Measurements from ENCODE around the gene ZSCAN23. TPM values are rescaled to one million over a fixed set of nuclear protein-coding genes. Genes with fewer than 3 reads are reported as not detected.
"Not testable (repeated sequence)": the region's sequence is repeated elsewhere in the genome, so short reads cannot be mapped to it uniquely, and the experiment has no call there.

Gene ZSCAN23
- total RNA-seq, 2 experiments from 2014 or later, result 1.9 to 2.9 TPM

GRCh38 chr6:28433119-28433518 is 10.2 kb downstream of the ZSCAN23 start:
- ATAC-seq, result no peak
- ChIA-PET POLR2A (no interaction called here), CTCF (no interaction called here)
- Mint-ChIP-seq H3K27me3 (no peaks in the 10 kb centered on the region), H3K4me3 (no peak overlapping the region), H3K4me1 (peaks cover 6% of the 10 kb centered on the region), H3K27ac (no peak overlapping the region), H3K36me3 (ENCODE audit: low read depth) (peaks cover 7% of the 10 kb centered on the region), H3K9me3 (ENCODE audit: low read depth) (no peaks in the 10 kb centered on the region)
- DNase-seq, result no peak
- intact Hi-C loops (cut with DNase I, micrococcal nuclease), result no loop called here

DNA sequence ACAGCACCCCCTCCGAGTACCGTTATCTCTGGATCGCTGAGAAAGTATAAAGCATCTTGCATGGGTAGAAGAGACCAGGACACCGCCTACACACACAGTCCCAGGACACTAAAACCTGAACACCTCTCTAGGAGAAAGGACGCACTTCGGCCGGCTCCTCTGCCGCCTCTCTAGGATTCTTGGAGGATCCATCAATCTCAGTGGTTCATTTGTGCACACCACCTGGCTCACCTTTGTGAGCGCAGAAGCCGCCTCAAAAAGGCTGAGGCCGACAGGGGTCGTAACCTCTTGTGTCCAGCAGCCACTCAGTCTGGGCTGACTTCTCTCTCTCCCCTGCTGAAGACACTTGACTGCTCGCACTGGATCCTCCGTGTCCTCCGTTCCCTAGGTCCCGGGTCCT is 13.5 kb downstream of the ZSCAN23 start:
- ATAC-seq (no peak), DNase-seq (no peak)
- Mint-ChIP-seq H3K27me3 (no peaks in the 10 kb centered on the region), H3K9me3 (ENCODE audit: low read depth) (no peaks in the 10 kb centered on the region), H3K4me1 (peaks cover 13% of the 10 kb centered on the region), H3K4me3 (no peak overlapping the region), H3K27ac (no peak overlapping the region), H3K36me3 (ENCODE audit: low read depth) (peaks cover 9% of the 10 kb centered on the region)
- ChIA-PET CTCF (interaction anchor here (0.6 kb wide), 1 partner anchor 85 kb away, joined by 3 read pairs; no protein-coding TSS in a partner anchor), POLR2A (no interaction called here)
- intact Hi-C loops (cut with DNase I, micrococcal nuclease), result no loop called here

DNA sequence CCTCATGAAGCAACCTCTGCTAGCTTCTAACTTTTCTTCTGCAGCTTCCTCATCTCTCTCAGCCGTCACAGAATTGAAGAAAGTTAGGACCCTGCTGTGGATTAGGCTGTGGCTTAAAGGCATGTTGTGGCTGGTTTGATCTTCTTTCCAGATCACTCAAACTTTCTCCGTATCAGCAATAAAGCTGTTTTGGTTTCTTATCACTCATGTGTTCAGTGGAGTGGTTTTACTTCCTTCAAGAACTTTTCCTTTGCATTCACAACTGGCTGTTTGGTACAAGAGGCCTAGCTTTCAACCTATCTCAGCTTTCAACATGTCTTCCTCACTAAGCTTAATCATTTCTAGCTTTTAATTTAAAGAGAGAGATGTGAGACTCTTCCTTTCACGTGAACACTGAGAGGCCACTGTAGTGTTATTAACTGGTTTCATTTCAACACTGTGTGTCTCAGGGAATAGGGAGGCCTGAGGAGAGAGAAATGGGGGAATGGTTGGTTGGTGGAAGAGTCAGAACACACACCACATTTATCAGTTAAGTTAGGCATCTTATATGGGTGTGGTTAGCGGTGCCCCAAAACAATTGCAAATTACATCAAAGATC is 17.2 kb downstream of the ZSCAN23 start:
- Mint-ChIP-seq H3K9me3 (ENCODE audit: low read depth) (no peaks in the 10 kb centered on the region), H3K4me3 (no peak overlapping the region), H3K27me3 (no peaks in the 10 kb centered on the region), H3K27ac (peak overlapping the region; percentile 38), H3K36me3 (ENCODE audit: low read depth) (peaks cover 9% of the 10 kb centered on the region), H3K4me1 (peaks cover 17% of the 10 kb centered on the region)
- intact Hi-C loops (cut with DNase I, micrococcal nuclease), result loop anchor here in 1 of 2 experiments (1.0 kb wide), 1 partner anchor 17 kb away; the partner anchor contains the start of gene ZSCAN23
- DNase-seq (peak; percentile 20), ATAC-seq (peak; percentile 88)
- CTCF ChIA-PET, result interaction anchor here (0.6 kb wide), 1 partner anchor 139 kb away, joined by 4 read pairs; no protein-coding TSS in a partner anchor
- POLR2A ChIA-PET, result interaction anchor here (0.6 to 1.0 kb wide), 3 partner anchors 17 to 587 kb away, joined by 3 read pairs; partner anchors contain the start of gene ZSCAN23

DNA sequence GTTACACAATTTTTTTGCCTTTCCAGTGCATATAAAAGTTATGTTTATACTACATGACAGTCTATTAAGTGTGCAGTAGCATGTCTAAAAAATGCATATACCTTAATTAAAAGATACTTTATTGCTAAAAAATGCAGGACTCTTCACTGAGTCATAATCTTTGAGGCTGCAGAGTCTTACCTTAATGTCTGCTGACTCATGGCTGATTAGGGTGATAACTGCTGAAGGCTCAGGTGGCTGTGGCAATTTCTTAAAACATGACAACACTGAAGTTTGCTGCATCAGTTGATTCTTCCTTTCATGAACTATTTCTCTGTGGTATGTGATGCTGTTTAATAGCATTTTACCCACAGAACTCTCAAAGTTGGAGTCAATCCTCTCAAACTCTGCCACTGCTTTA is 19.1 kb downstream of the ZSCAN23 start:
- Mint-ChIP-seq H3K9me3 (ENCODE audit: low read depth) (no peaks in the 10 kb centered on the region), H3K27ac (no peak overlapping the region), H3K36me3 (ENCODE audit: low read depth) (peaks cover 7% of the 10 kb centered on the region), H3K4me3 (no peak overlapping the region), H3K27me3 (no peaks in the 10 kb centered on the region), H3K4me1 (peaks cover 17% of the 10 kb centered on the region)
- intact Hi-C loops (cut with DNase I, micrococcal nuclease), result no loop called here
- ATAC-seq (no peak), DNase-seq (no peak)
- ChIA-PET POLR2A (interaction anchor here (0.6 kb wide), 1 partner anchor 1277 kb away, joined by 4 read pairs; no protein-coding TSS in a partner anchor), CTCF (no interaction called here)

DNA sequence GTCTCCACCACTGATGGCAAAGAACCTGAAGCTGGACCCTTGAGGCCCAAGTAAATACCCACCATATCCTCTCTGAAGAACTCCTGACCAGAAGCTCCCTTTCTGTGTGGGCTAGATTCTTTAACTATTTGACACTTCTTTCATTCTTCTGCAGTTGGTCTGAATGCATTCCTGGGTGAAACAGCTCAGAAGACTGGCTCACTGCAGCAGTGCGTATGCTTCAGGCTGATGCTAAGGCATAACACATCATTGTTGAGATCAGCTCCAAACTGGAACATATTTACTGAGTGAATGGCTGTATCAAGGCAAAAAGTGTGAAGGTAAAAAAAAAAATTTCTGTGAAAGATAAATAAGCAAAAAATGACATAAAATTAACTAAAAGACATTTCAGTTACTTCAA is 19.7 kb downstream of the ZSCAN23 start:
- peaks cover 17% of the 10 kb centered on the region for H3K4me1 Mint-ChIP-seq
- no peaks in the 10 kb centered on the region for H3K27me3 Mint-ChIP-seq
- no peak overlapping the region for H3K4me3 Mint-ChIP-seq
- no peak for DNase-seq
- ATAC-seq, result no peak
- POLR2A ChIA-PET, result interaction anchor here (0.6 kb wide), 1 partner anchor 1276 kb away, joined by 4 read pairs; no protein-coding TSS in a partner anchor
- CTCF ChIA-PET, result interaction anchor here (0.6 kb wide), 1 partner anchor 120 kb away, joined by 3 read pairs; no protein-coding TSS in a partner anchor
- H3K36me3 Mint-ChIP-seq (ENCODE audit: low read depth), result peaks cover 7% of the 10 kb centered on the region
- H3K9me3 Mint-ChIP-seq (ENCODE audit: low read depth), result no peaks in the 10 kb centered on the region
- no peak overlapping the region for H3K27ac Mint-ChIP-seq
- intact Hi-C loops (cut with DNase I, micrococcal nuclease), result no loop called here

DNA sequence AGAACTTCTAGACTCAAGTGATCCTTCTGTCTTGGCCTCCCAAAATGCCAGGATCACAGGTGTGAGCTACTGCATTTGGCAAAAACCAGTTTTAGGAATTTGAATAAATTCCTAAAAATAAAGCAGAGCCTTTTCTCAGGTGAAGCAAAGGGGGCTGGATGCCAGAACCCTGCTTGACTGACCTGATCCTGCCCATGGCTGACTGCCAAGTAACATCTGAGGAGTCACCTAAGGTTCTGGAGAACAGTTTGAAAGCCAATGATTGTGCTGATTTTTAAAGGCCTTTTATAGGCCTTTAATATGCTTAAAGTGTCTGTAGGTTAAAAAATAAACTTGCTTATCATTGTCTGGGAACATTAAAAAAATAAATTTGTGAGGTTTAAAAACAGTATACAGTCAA is 29.6 kb downstream of the ZSCAN23 start:
- ChIA-PET POLR2A (no interaction called here), CTCF (no interaction called here)
- H3K4me3 Mint-ChIP-seq, result no peak overlapping the region
- no peak overlapping the region for H3K27ac Mint-ChIP-seq
- peaks cover 5% of the 10 kb centered on the region for H3K4me1 Mint-ChIP-seq
- H3K36me3 Mint-ChIP-seq (ENCODE audit: low read depth), result no peaks in the 10 kb centered on the region
- peaks cover 20% of the 10 kb centered on the region for H3K27me3 Mint-ChIP-seq
- intact Hi-C loops (cut with DNase I, micrococcal nuclease), result no loop called here
- no peak for DNase-seq
- H3K9me3 Mint-ChIP-seq (ENCODE audit: low read depth), result no peaks in the 10 kb centered on the region
- no peak for ATAC-seq

- DNase-seq (no peak), ATAC-seq (no peak)
- intact Hi-C loops (cut with DNase I, micrococcal nuclease), result no loop called here
- peaks cover 30% of the 10 kb centered on the region for H3K27me3 Mint-ChIP-seq
- H3K27ac Mint-ChIP-seq, result no peak overlapping the region
- POLR2A ChIA-PET, result no interaction called here
- no peak overlapping the region for H3K4me3 Mint-ChIP-seq
- no peaks in the 10 kb centered on the region for H3K9me3 Mint-ChIP-seq (ENCODE audit: low read depth)
- CTCF ChIA-PET, result interaction anchor here (1.1 kb wide), 1 partner anchor 161 kb away, joined by 3 read pairs; no protein-coding TSS in a partner anchor
- peaks cover 23% of the 10 kb centered on the region for H3K4me1 Mint-ChIP-seq
- H3K36me3 Mint-ChIP-seq (ENCODE audit: low read depth), result no peaks in the 10 kb centered on the region
Observed at GRCh38 chr6:28410767-28411166, 32.5 kb downstream of the ZSCAN23 start.

DNA sequence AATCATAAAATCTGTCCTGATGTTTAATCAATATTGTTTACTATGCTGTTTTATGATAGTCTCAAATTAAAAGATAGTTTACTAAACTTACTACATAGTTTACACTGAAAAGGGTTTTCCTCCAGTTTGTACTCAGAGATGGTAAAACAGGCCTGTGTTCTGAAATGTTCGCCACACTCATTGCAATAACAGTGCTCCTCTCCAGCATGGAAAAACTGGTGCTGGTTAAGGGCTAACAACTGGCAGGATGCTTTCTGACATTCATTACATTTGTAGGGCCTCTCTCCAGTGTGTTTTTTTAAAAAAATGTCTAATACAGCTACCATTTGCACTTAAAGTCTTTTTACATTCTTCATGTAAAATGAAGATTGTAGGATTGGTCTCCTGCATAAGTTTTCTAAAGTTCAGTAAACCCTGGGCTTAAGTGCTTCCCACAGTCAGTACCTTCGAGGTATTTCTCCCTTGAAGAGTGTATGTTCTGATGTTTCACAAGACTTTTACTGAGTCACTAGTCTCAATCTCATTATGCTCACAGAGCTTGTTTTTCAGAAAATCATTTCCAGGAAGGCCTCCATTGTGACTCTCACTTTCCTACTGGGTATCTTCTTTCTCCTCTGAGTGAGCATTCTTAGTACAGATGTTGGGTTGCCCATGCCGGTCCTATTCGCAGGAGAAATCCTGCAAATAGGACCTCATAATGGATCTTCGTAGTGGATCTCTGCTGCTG is 35.1 kb downstream of the ZSCAN23 start:
- intact Hi-C loops (cut with DNase I, micrococcal nuclease), result loop anchor here in 1 of 2 experiments (1.0 kb wide), 1 partner anchor 8 kb away; no protein-coding TSS in a partner anchor
- peaks cover 23% of the 10 kb centered on the region for H3K4me1 Mint-ChIP-seq
- DNase-seq (peak; percentile 25), ATAC-seq (peak; percentile 91)
- H3K9me3 Mint-ChIP-seq (ENCODE audit: low read depth), result no peaks in the 10 kb centered on the region
- ChIA-PET CTCF (interaction anchor here (0.6 kb wide), 1 partner anchor 259 kb away, joined by 3 read pairs; no protein-coding TSS in a partner anchor), POLR2A (no interaction called here)
- H3K27me3 Mint-ChIP-seq, result peaks cover 42% of the 10 kb centered on the region
- H3K36me3 Mint-ChIP-seq (ENCODE audit: low read depth), result no peaks in the 10 kb centered on the region
- H3K4me3 Mint-ChIP-seq, result no peak overlapping the region
- H3K27ac Mint-ChIP-seq, result peak overlapping the region; percentile 64

DNA sequence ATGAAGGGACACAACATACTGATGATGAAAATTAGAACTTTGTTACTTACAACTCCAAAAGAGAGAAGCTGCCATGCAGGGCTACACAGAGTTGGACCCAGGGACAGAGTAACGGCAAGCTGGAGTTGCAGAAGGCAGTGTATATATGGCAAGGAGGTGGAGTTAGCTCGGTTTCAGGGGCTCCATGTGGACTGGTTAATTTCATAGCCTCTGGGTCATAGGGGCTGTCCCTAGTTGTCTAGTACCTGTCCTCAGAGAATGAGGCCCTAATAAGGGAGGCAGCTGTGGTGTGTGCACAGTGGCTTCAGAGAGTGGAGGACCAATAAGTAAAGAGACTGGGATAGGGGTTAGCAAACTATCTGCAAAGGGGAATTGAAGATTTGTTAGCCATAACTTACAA is 35.9 kb downstream of the ZSCAN23 start:
- ChIA-PET POLR2A (no interaction called here), CTCF (no interaction called here)
- Mint-ChIP-seq H3K36me3 (ENCODE audit: low read depth) (no peaks in the 10 kb centered on the region), H3K27ac (peak overlapping the region; percentile 6), H3K4me3 (no peak overlapping the region), H3K4me1 (peaks cover 23% of the 10 kb centered on the region), H3K27me3 (peaks cover 40% of the 10 kb centered on the region), H3K9me3 (ENCODE audit: low read depth) (no peaks in the 10 kb centered on the region)
- DNase-seq, result no peak
- ATAC-seq, result peak; percentile 49
- intact Hi-C loops (cut with DNase I, micrococcal nuclease), result no loop called here

DNA sequence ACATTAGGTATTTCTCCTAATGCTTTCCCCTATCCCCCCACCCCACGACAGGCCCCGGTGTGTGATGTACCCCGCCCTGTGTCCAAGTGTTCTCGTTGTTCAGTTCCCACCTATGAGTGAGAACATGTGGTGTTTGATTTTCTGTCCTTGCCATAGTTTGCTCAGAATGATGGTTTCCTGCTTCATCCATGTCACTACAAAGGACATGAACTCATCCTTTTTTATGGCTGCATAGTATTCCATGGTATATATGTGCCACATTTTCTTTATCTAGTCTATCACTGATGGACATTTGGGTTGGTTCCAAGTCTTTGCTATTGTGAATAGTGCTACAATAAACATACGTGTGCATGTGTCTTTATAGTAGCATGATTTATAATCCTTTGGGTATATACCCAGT is 39.4 kb downstream of the ZSCAN23 start:
- H3K27ac Mint-ChIP-seq; CTCF ChIA-PET; POLR2A ChIA-PET; intact Hi-C loops (cut with DNase I, micrococcal nuclease); H3K9me3 Mint-ChIP-seq (ENCODE audit: low read depth); H3K4me3 Mint-ChIP-seq; ATAC-seq; DNase-seq; H3K36me3 Mint-ChIP-seq (ENCODE audit: low read depth): not testable (repeated sequence)
- peaks cover 27% of the 10 kb centered on the region for H3K4me1 Mint-ChIP-seq
- peaks cover 30% of the 10 kb centered on the region for H3K27me3 Mint-ChIP-seq

DNA sequence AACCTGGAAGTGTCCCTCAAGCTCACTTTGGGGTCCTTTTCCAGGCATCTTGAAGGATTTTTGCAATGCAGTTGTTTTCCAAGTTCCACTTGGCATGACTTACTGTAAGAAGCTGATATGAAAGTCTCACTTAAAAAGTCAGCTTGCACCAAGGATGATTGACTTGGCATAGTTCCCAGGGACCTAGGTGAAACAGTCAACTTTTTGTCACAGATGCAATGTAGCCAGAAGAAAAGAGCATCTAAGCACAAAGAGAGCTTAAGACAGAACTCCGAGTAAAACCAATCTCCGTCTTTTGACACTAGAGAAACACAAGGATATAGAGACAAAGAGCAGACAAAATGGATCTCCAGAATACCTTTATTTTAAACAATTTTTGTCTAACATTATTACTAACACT is 41.1 kb downstream of the ZSCAN23 start:
- Mint-ChIP-seq H3K4me3 (no peak overlapping the region), H3K4me1 (peaks cover 22% of the 10 kb centered on the region), H3K36me3 (ENCODE audit: low read depth) (peaks cover 13% of the 10 kb centered on the region), H3K27me3 (peaks cover 29% of the 10 kb centered on the region), H3K9me3 (ENCODE audit: low read depth) (no peaks in the 10 kb centered on the region), H3K27ac (no peak overlapping the region)
- intact Hi-C loops (cut with DNase I, micrococcal nuclease), result no loop called here
- ChIA-PET CTCF (interaction anchor here (0.6 to 1.3 kb wide), 4 partner anchors 28 to 305 kb away, joined by 3 to 4 read pairs (median 3); no protein-coding TSS in a partner anchor), POLR2A (no interaction called here)
- ATAC-seq (no peak), DNase-seq (no peak)

- H3K4me3 Mint-ChIP-seq, result no peak overlapping the region
Observed at GRCh38 chr6:28401172-28401571, 42.1 kb downstream of the ZSCAN23 start.

More at GRCh38 chr6:28401172-28401571, 42.1 kb downstream of the ZSCAN23 start:
- DNase-seq (no peak), ATAC-seq (no peak)
- no peaks in the 10 kb centered on the region for H3K9me3 Mint-ChIP-seq (ENCODE audit: low read depth)
- H3K4me1 Mint-ChIP-seq, result peaks cover 29% of the 10 kb centered on the region
- no peak overlapping the region for H3K27ac Mint-ChIP-seq
- POLR2A ChIA-PET, result no interaction called here
- intact Hi-C loops (cut with DNase I, micrococcal nuclease), result no loop called here
- H3K27me3 Mint-ChIP-seq, result peaks cover 23% of the 10 kb centered on the region
- CTCF ChIA-PET, result no interaction called here
- peaks cover 20% of the 10 kb centered on the region for H3K36me3 Mint-ChIP-seq (ENCODE audit: low read depth)

All from activated CD4-positive, alpha-beta T cell treated with anti-CD3 and anti-CD28 coated beads for 36 hours (primary cell).